B cell (primary cell): ENCODE results near the gene CCDC9B. TPM values are rescaled to one million over a fixed set of nuclear protein-coding genes. Genes with fewer than 3 reads are reported as not detected.

Experiments used
- ATAC-seq: fragments of 200-7000 bp; cut with Tn5 transposase; one replicate; pipeline ENCODE4 v1.10.0; 2021; ENCODE audit warnings: low read depth, mild to moderate bottlenecking, moderate number of reproducible peaks, moderate library complexity
- CTCF ChIA-PET: fragments of 350-600 bp; sonication (Branson Sonifier 250); formaldehyde crosslinking; loops from one replicate; lab custom pipeline; 2021; ENCODE audit warnings: antibody characterized with exemption, inconsistent platforms; lab: Charles Lee
- POLR2A ChIA-PET: fragments of 350-600 bp; sonication (Branson Sonifier 250); formaldehyde crosslinking; loops from one replicate; lab custom pipeline; 2021; ENCODE audit warnings: antibody characterized with exemption; lab: Charles Lee
- DNase-seq: peaks from one replicate; pipeline ENCODE4 v3.0.0; 2013
- H2AFZ ChIP-seq: 2 replicates; pipeline ENCODE4 v1.6.1; 2012; ENCODE audit warnings: mild to moderate bottlenecking, low read depth, low read length; ENCODE audit not compliant: insufficient read depth, poor library complexity, severe bottlenecking
- H3K27ac ChIP-seq, 2 donors: 1 replicate in 1 of 2; 2 replicates in 1 of 2; pipeline ENCODE4 v1.5.1; 2012 to 2013; ENCODE audit warnings: low read length in 2 of 2, mild to moderate bottlenecking in 2 of 2, moderate library complexity in 1 of 2
- H3K27me3 ChIP-seq, 4 experiments: fragments of 200-600 bp in 1 of 4; sonication (generic) in 1 of 4; replicated peaks in 1 of 4; 1 replicate in 2 of 4; 2 replicates in 2 of 4; pipeline versions ENCODE4 v1.6.1 to v1.7.0; 2013 to 2016; ENCODE audit warnings: low read length in 3 of 4, mild to moderate bottlenecking in 2 of 4, mixed read lengths in 1 of 4, moderate library complexity in 1 of 4; ENCODE audit not compliant: insufficient read depth in 4 of 4, control insufficient read depth in 3 of 4; ENCODE audit errors: control extremely low read depth in 1 of 4
- H3K36me3 ChIP-seq, 2 experiments: replicated peaks in 1 of 2; 1 replicate in 1 of 2; 2 replicates in 1 of 2; pipeline versions ENCODE4 v1.6.1 to v1.7.1; 2013; ENCODE audit warnings: low read length in 1 of 2; ENCODE audit not compliant: insufficient read depth in 2 of 2, control insufficient read depth in 1 of 2; ENCODE audit errors: control extremely low read depth in 1 of 2, extremely low read depth in 1 of 2
- H3K4me1 ChIP-seq, 2 donors: fragments of 200-600 bp in 1 of 2; sonication (generic) in 1 of 2; 1 replicate in 1 of 2; 2 replicates in 1 of 2; pipeline versions ENCODE4 v1.5.1 to v1.6.1; 2013 to 2017; ENCODE audit warnings: low read length in 2 of 2; ENCODE audit not compliant: control insufficient read depth in 2 of 2, insufficient read depth in 2 of 2
- H3K4me2 ChIP-seq: replicated peaks from 2 replicates; pipeline ENCODE3; 2012; ENCODE audit warnings: mild to moderate bottlenecking, low read depth, low read length; ENCODE audit not compliant: poor library complexity, severe bottlenecking
- H3K4me3 ChIP-seq, 5 experiments: fragments of 200-600 bp in 1 of 5; sonication (generic) in 1 of 5; 1 replicate in 3 of 5; 2 replicates in 2 of 5; pipeline versions ENCODE4 v1.5.1 to v1.7.0; 2011 to 2016; ENCODE audit warnings: low read length in 4 of 5, mild to moderate bottlenecking in 4 of 5, low read depth in 2 of 5, control low read depth in 1 of 5, moderate library complexity in 1 of 5; ENCODE audit not compliant: insufficient read depth in 1 of 5; ENCODE audit errors: control extremely low read depth in 1 of 5, extremely low read depth in 1 of 5
- H3K79me2 ChIP-seq: fragments of 200-600 bp; sonication (generic); one replicate; pipeline ENCODE4 v1.6.0; 2016; ENCODE audit warnings: low read length; ENCODE audit not compliant: control insufficient read depth, insufficient read depth
- H3K9ac ChIP-seq: fragments of 200-600 bp; sonication (generic); 2 replicates; pipeline ENCODE4 v1.6.1; 2017; ENCODE audit warnings: mild to moderate bottlenecking, low read length, moderate library complexity
- H3K9me3 ChIP-seq, 3 donors: one replicate each; pipeline versions ENCODE4 v1.6.1 to v1.7.1; 2013; ENCODE audit warnings: low read length in 2 of 3; ENCODE audit not compliant: control insufficient read depth in 2 of 3, insufficient read depth in 1 of 3; ENCODE audit errors: control extremely low read depth in 1 of 3
- H4K20me1 ChIP-seq: 2 replicates; pipeline ENCODE4 v1.6.0; 2012; ENCODE audit warnings: mild to moderate bottlenecking, low read length; ENCODE audit not compliant: insufficient read depth, control insufficient read depth, poor library complexity, severe bottlenecking
- H3K27ac Mint-ChIP-seq: one replicate; pipeline ENCODE4 v1.8.0; 2021; ENCODE audit warnings: mixed read lengths
- H3K27me3 Mint-ChIP-seq: one replicate; pipeline ENCODE4 v1.8.0; 2021; ENCODE audit warnings: mixed read lengths
- H3K4me1 Mint-ChIP-seq: one replicate; pipeline ENCODE4 v1.8.0; 2021; ENCODE audit warnings: mixed read lengths
- H3K4me3 Mint-ChIP-seq: one replicate; pipeline ENCODE4 v1.8.0; 2021; ENCODE audit warnings: mixed read lengths
- H3K9me3 Mint-ChIP-seq: one replicate; pipeline ENCODE4 v1.8.0; 2022; ENCODE audit warnings: mixed read lengths; ENCODE audit not compliant: insufficient read depth
- CTCF ChIP-seq: fragments of 200-600 bp; IDR thresholded peaks from one replicate; pipeline ENCODE4 v1.8.0; 2022; ENCODE audit warnings: antibody characterized with exemption, mild to moderate bottlenecking
- EZH2 ChIP-seq: IDR thresholded peaks from 2 replicates; pipeline ENCODE4 v1.6.1; 2012; ENCODE audit warnings: borderline replicate concordance, low read depth, mild to moderate bottlenecking, moderate library complexity, low read length; ENCODE audit not compliant: insufficient read depth, poor library complexity, severe bottlenecking
- WGBS: methylation state at CpG from one replicate; pipeline ENCODE4 v1.1.5; 2013; ENCODE audit warnings: missing lambda C conversion rate; ENCODE audit not compliant: insufficient coverage; 5-methylcytosine and 5-hydroxymethylcytosine counted together
- intact Hi-C: fragments of 100-400 bp; cut with micrococcal nuclease; formaldehyde crosslinking; loops from one replicate; pipeline ENCODE4 v1.10.0; 2022
- polyA plus RNA-seq: library from polyadenylated mRNA; depleted of rRNA; stranded (reverse); fragments of >200 nt; gene quantifications from 2 replicates; pipeline ENCODE4 v1.2.3, GENCODE V29; 2012
- total RNA-seq, 2 donors: library from RNA; stranded (reverse); fragments of 120-200 nt in 1 of 2; gene quantifications; 1 replicate in 1 of 2; 2 replicates in 1 of 2; pipeline versions ENCODE4 v1.2.3 to v1.2.4, GENCODE V29; 2013 to 2022

The CCDC9B gene
- total and polyA plus RNA-seq, 2 donors (not counting 1 experiment from before 2014, with no cell fraction given), result 1.6 to 2.4 TPM

DNA sequence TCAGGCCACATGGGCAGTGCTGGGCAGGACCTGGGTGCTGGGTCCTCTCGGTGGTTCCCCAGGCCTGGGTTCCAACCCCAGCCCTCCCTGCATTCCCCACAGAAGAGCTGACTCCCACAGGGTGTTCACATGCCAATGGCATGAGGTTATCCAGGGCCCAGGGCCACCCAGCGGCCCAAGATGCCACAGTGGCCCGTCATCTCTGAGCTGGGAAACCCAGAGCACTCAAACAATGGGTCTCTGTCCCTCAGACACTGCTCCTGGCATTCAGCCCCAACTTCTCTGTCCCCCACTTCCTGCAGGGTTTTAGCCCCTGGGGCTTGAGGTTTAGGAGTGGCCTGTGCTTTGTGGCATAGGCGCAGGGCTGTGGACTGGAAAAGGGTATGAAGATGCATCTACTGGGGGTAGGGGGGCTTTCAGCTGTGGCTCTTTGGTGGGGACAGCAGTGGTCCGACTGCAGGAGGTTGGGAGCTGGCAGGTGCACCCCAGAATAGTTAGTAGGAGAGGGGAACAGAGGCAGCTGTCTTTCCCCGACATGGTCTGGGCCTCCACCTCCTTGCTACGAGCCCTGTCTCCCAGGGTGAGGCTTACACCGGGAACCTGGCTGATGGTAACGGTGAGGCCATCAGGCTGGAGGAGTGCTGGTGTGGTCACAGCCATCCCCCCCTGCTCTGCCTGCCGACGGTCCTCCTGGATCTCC lies 1.7 kb downstream of the CCDC9B start:
- Histone ChIP-seq H3K9ac (no peak overlapping the region), H3K27ac (no peak overlapping the region), H3K4me1 (peaks cover 13 to 23% of the 10 kb centered on the region in 2 donors), H4K20me1 (no peaks in the 10 kb centered on the region), H3K79me2 (no peaks in the 10 kb centered on the region), H2AFZ (no peak overlapping the region), H3K27me3 (peaks cover 0 to 12% (median 0%) of the 10 kb centered on the region in 4 experiments), H3K4me3 (no peak overlapping the region), H3K36me3 (no peaks in the 10 kb centered on the region), H3K4me2 (no peak overlapping the region), H3K9me3 (no peaks in the 10 kb centered on the region)
- Mint-ChIP-seq H3K9me3 (no peaks in the 10 kb centered on the region), H3K27me3 (peaks cover 4% of the 10 kb centered on the region), H3K4me3 (no peak overlapping the region), H3K4me1 (peaks cover 18% of the 10 kb centered on the region), H3K27ac (no peak overlapping the region)
- intact Hi-C loops, result loop anchor here (1.0 kb wide), 4 partner anchors 16 to 122 kb away; partner anchors contain the start of genes INAFM2 and PLCB2
- ATAC-seq, result no peak
- DNase-seq, result no peak
- WGBS, result 95% methylated on average over 11 of the region's 11 CpGs
- TF ChIP-seq EZH2 (no peak), CTCF (no peak)
- ChIA-PET CTCF (interaction anchor here (0.6 to 15.0 kb wide), 19 partner anchors 12 to 653 kb away, joined by 3 to 382 read pairs (median 14); partner anchors contain the start of genes ANKRD63, INAFM2, IVD and PLCB2), POLR2A (interaction anchor here (0.6 to 0.7 kb wide), 2 partner anchors 24 to 28 kb away, joined by 3 to 6 read pairs; no protein-coding TSS in a partner anchor)
